Smooth muscle cell of the brain vasculature (primary cell): ENCODE results near the gene NEK11.

ENCODE experiments used
- DNase-seq: peaks from one replicate; pipeline ENCODE4 v3.0.0-alpha.2; 2012; ENCODE audit warnings: low read depth, low spot score

The NEK11 gene

DNA sequence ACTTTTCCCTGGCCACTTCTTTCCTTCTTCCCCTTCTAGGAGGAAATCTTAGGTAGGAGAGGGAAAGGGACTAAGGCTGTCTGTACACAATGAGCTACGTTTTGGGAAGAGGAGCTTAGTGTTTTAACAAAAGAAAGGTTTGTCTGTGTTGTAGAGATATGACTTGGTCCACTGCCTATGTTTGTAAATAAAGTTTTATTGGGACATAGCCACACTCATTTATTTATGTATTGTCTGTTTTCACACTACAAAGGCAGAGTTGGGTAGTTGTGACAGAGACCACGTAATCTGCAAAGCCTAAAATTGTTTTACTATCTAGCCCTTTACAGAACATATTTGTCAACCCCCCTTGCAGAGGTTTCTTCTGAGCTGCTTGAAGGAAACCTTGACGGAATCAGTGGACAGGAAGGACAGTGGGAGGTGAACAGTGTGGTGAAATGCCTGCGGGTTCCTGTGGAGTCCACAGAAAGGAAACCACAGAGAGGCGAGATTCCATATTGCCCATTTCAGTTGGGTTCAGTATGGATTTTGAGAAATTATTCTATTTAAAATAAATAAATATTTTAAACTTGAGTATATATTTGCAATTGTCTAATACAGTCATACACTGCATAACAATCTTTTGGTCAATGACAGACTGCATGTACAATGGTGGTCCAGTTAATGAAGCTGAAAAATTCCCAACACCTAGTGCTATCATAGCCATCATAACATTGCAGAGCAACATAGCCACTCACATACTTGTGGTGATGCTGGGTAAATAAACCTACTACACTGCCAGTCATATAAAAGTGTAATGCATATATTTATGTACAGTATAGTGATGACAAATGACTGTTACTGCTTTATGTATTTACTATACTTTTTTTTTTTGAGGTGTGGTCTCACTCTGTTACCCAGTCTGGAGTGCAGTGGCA, 197.0 kb downstream of the NEK11 start:
- no peak for DNase-seq

DNA sequence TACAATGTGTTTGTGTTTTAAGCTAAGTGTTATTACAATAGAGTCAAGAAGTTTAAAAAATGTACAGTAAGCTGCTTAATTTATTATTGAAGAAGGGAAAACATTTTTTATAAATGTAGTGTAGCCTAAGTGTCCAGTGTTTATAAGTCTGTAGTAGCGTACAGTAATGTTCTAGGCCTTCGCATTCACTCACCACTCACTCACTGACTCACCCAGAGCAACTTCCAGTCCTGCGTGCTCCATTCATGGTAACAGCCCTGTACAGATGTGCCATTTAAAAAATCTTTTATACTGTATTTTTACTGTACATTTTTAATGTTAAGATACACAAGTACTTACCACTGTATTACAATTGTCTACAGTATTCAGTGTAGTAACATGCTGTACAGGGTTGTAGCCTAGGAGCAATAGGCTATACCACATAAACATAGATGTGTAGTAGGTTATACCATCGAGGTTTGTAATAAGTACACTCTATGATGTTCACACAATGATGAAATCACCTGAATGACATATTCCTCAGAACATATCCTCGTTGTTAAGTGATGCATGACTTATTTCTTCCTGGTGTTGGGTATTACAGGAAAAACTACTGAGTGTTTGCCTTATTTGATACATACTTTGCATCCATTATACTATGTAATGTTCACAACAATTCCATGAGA, 198.3 kb downstream of the NEK11 start:
- no peak for DNase-seq

DNA sequence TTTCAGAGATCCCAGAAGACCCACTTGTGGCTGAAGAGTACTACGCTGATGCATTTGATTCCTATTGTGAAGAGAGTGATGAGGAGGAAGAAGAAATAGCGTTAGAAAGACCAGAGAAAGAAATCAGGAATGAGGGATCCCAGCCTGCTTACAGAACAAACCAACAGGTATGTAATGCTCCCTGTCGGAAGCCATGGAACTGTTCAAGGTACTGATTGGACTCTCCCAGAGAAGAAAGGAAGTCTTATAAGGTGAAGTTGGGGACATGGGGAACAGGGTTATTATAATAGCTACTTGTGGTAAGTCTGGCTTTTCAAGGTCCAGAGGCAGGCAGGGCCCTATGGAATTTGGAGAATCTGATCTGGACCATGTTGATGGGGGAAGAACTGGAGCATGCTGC, 201.8 kb downstream of the NEK11 start:
- no peak for DNase-seq

DNA sequence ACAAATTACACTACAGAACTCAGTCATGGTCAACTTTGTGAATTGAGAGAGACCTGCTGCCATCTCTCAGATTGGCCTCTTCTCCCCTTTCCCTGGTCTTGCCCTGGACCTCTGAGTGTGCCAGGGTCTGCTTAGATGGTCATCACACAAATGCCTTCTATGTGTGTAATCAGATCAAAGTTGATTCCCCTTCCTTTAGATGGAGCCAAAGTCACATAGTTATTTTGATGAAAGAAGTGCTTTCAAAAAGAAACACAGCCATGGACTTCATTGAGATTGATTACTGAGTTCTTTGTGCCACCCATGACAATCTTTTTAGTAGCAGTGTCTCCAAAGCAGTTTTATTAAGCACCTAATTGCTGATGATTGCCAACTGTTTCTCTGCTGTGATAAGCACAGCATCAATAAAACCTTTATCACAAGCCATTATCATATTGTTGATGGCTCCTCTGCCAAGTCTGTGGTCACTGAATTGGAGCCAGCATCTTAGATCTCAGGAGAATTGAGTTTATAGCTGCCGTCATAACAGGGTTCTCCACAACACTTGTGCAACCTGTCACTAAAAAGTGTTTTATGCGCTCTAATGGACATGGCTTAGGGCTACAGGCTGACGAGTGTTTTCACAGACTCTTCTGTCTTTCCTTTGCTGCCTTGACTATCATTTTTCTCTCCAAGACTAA, 205.2 kb downstream of the NEK11 start:
- DNase-seq, result peak; percentile 12

DNA sequence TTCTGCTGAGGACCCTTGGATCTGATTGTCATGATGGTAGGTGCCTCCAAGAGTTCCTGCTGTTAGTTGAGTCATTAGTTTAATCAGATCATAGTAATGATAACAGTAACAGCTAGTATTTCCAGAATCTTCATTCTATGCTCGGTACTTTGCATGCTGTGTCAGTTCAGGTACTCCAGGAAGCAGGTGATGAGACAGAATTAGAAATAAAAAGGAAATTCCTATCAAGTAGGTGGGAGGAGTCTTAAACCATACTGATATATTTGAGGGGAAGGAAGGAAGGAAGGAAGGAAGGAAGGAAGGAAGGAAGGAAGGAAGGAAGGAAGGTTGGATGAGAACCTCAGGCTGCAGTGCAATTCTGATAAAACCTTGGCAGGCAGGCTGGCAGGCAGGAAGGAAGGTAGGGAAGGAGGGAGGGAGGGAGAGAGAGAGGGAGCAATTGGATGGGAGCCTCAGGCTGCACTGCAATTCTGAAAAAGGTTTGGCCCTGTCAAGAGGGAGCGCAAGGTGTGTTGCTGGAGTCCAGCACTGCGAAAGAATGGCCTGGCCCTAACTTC, 206.1 kb downstream of the NEK11 start:
- no peak for DNase-seq

DNA sequence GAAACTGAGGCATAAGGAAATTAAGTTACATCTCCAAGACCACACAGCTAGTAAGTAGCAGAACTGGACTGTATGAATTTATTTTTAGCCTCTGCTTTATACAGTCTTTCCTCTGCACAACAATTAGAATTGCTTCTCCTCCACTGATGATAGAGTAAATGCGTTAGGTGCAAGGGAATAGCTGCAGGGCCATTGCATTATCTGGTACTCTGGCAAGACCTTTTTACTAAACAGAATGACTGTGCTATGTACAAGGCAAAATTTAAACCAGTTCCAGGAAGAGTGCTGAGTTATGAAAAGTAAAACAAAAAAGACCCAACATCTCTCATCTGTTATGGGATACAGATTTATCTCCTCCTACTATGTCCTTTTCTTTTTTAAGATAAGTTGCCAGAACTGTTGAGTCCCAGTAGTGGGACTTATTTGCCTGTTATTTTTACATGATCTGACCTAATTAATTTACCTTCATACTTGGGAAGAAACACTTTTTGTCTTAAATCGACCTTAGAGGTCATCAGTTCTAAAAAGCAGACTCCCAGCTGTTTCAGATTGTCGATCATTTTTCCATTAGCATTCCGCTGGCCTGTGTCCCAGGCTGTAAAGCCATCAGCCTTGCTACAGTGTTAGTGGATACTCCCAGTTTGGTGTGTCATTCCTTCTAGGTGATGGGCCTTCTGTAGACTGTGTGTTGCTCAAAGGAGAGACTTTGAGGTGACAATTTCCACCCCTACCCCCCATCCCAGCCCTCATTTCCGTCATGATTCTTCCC, 207.4 kb downstream of the NEK11 start:
- no peak for DNase-seq

DNA sequence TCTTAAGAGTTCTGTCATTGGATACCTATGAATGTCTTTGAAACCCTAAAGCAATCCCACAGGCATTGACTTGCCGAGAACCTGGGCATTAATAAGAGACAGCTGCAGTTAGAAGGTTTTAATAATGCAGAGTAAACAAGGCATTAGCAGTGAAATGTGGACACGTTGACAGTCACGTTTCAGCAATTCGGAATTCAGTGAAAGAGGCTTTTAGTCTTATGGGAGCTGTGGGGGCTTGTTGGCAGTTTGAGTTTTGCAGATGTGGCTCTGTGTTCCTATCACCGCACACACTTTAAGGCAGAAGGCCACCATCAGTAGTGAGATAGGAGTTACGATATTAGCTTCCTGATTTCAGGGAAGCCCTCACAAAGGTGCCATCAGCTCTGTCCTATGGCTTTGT, 209.7 kb downstream of the NEK11 start:
- no peak for DNase-seq

DNA sequence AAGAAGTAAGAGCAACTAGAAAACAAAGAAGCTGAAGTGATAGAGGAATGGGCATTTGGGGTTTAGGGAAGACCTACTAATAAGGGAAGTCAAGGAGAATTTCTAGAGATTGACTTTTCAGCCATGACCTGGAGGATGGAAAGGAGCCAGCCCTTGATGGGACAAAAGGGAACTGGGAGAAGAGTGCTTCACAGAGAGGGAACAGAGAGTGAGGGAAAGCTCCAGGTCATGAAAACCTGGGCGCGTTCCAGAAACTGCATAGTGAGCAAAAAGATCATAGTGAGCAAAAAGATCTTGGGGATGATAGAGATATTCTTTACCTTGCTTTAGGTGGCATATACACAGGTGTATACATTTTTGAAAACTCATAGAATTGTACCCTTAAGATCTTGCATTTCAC, 211.8 kb downstream of the NEK11 start:
- no peak for DNase-seq

DNA sequence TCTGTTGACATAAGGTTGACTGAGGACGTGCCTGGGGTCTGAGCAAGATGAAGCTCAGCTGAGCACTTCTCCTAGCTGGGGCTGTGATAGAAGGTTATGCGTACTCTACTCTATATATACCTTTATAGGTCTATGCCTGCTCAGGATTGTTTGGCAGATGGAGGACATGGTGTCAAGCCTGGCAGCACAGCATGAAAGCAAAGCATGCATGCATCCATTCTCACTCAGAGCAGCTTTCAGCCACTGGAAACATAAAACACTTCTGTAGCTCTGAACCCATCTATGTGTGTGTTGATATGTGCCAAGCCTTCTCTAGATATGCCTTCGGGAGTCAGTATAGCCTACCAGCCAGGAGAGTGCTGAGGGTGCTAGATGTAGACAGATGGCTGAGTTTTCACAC, 212.6 kb downstream of the NEK11 start:
- no peak for DNase-seq

DNA sequence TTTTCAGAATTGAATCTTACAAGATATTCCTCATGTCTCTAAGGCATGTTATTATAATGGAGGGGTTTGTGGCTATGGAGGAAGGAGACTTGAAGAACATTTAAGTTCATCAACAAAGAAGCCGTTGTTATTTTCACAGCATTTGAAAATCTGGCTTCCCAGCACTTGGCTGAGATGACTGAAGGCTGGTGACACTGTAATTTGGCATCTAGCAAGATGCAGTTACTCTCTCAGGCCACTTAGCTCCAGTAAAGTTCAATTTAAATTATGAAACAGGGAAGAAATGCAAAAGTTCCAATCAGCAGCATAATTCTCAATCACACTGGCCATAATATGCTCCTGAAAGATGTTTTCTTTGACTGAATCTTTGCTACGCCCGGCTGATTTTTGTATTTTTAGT, 215.5 kb downstream of the NEK11 start:
- no peak for DNase-seq

DNA sequence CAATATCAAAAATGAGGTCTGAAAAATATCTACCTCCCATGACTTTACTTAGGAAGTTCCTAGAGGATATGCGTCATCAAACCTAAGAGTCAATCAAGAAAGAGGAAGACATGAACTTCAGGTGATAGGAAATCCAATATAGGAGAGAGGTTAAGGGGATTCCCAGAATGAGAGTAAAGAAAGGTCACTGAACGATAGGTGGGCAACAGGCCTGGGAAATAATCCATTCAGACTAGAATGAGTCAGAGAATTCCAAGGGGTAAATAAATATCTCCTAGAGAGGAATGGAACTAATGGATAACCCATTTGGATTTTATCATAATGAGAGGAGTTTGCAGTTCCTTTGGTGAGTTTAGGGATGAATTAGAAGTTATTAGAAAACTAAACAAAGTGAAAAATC, 223.8 kb downstream of the NEK11 start:
- no peak for DNase-seq

DNA sequence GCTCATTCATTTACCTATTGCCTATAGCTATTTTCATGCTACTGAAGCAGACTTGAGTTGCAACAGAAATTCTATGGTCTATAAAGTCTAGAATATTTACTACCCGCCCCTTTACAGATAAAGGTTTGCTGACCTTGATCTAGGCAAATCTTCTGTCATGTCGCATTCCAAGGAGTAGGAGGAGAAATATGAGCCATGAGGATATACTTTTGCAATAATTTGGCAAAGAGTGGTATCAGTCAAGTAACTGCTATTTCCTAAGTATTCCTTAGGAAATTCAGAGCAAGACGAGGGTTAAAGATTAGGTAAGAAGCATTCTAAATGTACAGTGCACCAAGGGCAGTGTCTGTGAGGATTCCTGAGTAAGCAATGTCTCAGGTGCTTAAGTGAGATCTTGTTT, 233.8 kb downstream of the NEK11 start:
- no peak for DNase-seq

DNA sequence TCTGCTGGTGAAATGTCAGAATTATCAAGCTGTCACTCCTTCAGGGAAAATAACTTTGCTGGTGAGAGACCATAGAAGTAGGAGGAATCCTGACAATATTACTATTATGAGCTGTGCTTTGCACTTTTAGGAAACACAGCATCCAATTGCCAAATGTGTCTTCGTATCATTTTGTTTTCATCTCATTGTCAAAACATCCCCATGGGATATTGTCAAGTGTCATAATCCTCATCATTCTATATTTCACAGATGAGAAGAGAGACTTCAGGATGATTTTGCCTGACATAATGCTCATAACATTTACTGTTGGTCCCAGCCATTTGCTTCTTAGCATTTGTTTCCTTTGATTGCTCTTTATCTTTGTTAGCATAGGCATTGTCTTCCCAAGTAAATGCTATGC, 234.4 kb downstream of the NEK11 start:
- no peak for DNase-seq

DNA sequence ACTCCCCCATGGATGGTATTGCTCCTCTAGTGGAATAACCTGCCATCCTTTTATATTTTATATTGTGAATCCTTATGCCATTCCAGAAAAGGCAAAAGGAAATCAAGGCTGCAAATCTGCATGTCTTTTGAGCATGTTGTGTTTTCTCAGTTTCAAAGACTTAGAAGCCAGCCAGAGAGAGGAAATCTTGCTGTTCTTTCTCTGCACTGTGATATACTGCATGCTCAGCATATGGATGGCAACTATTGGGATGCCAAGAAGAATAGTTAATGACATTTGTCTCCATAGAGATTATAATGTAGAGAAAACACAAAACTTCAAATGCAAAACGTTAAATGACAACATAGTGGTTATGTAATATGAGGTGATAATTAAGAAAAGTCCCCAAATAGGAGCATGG, 248.9 kb downstream of the NEK11 start:
- no peak for DNase-seq

DNA sequence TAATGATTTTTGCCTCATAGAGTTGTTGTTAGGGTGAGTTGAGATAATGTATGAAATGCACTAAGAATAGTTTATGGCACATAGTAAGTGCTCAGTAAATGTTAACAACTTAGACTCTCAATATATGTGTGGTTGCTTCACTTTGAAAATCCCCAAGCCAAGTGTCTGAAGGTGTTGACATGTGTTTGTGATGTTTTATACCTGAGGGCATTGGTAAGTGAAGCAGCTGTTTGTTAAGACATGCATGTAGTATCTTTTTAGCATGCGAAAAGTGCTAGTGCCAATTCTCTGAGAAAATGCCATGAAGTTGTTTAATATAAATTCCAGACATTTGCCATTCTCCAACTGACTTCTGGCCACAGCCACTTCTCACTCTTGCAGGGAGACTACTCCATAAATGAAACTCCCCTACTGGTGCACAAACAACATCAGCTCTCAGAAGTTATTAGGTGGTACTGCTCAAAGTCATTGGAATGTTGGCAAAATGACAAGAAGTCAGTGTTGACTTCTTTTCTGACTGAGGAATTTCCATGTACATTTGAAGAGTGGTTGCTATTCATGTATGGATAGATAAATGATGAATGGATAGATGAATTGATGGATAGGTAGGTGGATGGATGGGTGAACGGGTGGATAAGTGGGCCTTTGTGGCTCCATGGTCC, 251.3 kb downstream of the NEK11 start:
- peak; percentile 24 for DNase-seq

DNA sequence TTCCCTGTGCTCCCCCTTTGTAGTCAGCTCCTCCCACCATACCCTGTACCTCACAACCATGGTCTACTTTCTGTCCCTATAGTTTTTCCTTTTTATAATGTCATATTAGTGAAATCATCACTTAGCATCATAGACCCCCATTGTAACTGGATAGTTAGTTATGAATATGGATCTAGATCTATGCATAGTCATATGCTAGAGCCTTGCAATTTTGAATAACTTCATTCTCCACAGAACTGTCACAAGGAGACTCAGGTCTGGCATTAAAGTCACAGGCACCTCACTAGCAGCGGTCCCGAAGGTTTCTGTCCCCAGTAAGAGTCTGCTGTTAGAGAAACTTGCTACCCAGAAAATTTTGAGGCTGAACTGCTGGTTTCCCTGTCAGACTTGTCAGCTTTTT, 252.9 kb downstream of the NEK11 start:
- DNase-seq, result no peak

DNA sequence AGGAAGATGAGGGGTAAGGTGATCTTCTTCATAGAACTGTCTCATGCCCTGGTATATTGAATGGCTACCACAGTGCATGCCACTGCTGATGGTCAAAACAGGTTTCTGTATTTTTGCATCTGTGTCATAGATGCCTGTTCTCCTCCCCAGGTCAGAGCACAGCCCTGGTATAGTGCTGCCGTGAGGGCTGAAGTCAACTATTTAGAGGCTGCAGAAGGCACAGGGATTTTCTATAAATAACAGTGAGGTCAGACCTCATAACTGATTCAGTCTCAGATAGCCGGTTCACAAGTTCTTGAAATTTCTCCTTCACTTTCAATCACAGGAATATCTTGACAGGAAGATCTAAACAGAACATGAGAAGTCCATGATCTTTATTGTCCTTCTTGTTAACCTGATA, 255.7 kb downstream of the NEK11 start:
- DNase-seq, result no peak

DNA sequence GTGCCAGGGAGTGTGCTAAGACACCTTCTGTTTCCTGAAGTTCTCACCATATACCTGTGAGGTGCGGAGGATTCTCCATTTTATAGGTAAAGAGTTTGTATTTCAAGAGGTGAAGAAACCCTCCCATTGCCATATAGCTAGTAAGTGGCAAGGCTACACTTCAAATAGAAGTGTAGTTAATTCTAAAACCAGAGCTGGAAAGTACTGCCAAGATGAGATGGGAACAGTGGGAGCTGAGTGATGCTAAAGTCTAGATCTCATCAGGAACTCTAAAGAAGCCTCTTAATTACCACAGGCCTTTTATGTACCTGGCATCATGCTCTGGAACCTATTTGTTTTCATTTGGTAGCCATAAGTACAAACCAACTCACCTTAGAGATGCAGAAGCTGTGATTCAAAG, 256.3 kb downstream of the NEK11 start:
- DNase-seq, result no peak

DNA sequence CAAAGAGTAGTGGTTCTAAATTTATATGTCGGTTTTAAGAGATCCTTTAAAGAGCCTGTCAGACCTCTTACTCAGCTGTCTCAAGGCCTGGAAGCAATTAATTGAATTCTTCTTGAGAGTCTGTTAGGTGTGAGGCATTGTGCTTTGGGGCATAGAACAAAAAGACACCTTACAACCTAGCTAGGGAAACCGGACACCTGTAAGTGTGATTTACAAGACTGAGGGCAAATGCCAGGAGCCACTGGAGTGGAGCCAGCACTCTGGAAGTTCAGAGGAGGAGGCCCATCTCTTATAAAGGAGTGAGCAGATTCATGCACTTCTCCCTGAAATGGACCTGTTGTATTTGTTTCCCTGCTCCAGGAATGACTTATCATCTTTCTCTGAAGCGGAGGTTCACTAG, 257.2 kb downstream of the NEK11 start:
- no peak for DNase-seq

DNA sequence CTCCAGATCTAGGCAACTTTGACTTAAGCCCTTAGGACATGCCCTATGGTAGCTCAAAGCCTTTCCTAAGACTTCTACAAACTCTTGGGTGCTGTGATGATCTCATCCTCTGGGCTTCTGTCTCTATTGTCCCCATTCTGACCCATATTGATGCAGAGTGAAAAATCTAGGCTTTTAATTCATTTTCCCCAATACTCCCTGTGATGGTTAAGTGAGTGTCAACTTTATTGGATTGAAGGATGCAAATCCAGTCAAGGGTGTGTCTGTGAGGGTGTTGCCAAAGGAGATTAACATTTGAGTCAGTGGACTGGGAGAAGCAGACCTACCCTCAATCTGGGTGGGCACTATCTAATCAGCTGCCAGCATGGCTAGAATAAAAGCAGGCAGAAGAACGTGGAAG, 257.6 kb downstream of the NEK11 start:
- no peak for DNase-seq

DNA sequence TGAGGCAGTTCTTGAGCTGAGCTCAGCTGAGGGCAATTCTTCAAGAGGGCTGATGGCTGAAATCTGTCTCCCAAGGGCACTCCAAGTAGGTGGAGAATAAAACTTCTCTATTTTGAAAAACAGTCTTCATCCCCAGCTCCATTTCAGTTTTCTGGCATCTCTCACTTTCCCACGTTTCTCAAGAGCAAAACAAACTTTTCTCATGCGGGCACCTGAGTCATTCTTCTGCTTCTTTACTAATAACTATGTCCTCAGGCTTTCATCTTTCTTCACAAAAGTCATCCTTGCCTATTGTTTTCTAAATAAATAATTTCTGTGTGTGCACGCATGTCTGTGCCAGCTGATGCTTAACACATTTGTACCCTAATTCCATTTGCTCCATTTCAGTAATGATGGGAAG, 258.8 kb downstream of the NEK11 start:
- no peak for DNase-seq
